ENCODE results near the gene RPL22L1. TPM values are rescaled to one million over a fixed set of nuclear protein-coding genes. Genes with fewer than 3 reads are reported as not detected.
"Not testable (repeated sequence)": the region's sequence is repeated elsewhere in the genome, so short reads cannot be mapped to it uniquely, and the experiment has no call there.

The RPL22L1 gene
- total and polyA plus RNA-seq, 12 donors = 22.1 to 143 (median 58.4) TPM

- Histone ChIP-seq H3K36me3 (replicated peaks in 1 of 2) (no peaks in the 10 kb centered on the region), H3K4me3 (no peak overlapping the region), H3K27me3 (no peaks in the 10 kb centered on the region), H3K27ac (no peak overlapping the region), H3K4me1 (replicated peaks in 1 of 2) (no peaks in the 10 kb centered on the region), H3K9me3 (replicated peaks in 1 of 3) (no peaks in the 10 kb centered on the region)
- WGBS, 4 donors = 97 to 98% (median 98%) methylated on average over 8 of the region's 8 CpGs
- no peak for DNase-seq
- intact Hi-C loops (cut with DNase I) = no loop called here
- TF ChIP-seq POLR2A (IDR thresholded peaks at IDR 0.05) (no peak), CTCF (IDR thresholded peaks at IDR 0.05) (no peak)
Measured at GRCh38 chr3:170893895-170894294, 23.9 kb upstream of the RPL22L1 start.

- Histone ChIP-seq H3K9me3 (replicated peaks in 1 of 3) (no peaks in the 10 kb centered on the region), H3K27ac (no peak overlapping the region), H3K4me3 (no peak overlapping the region), H3K36me3 (replicated peaks in 1 of 2) (no peaks in the 10 kb centered on the region), H3K4me1 (replicated peaks in 1 of 2) (no peaks in the 10 kb centered on the region), H3K27me3 (peaks cover 8% of the 10 kb centered on the region)
- DNase-seq = no peak
- 59 to 89% (median 82%) methylated on average over 1 of the region's 1 CpG for WGBS, 4 donors
- intact Hi-C loops (cut with DNase I) = no loop called here
- TF ChIP-seq POLR2A (IDR thresholded peaks at IDR 0.05) (no peak), CTCF (IDR thresholded peaks at IDR 0.05) (no peak)
Measured at GRCh38 chr3:170889630-170890029, 19.6 kb upstream of the RPL22L1 start.

GRCh38 chr3:170889132-170889531, 19.1 kb upstream of the RPL22L1 start:
- peaks cover 11% of the 10 kb centered on the region for H3K27me3 ChIP-seq
- TF ChIP-seq POLR2A (IDR thresholded peaks at IDR 0.05) = no peak
- no peak for TF ChIP-seq CTCF (IDR thresholded peaks at IDR 0.05)
- no peaks in the 10 kb centered on the region for H3K36me3 ChIP-seq (replicated peaks in 1 of 2)
- H3K4me1 ChIP-seq (replicated peaks in 1 of 2) = no peaks in the 10 kb centered on the region
- H3K9me3 ChIP-seq (replicated peaks in 1 of 3) = no peaks in the 10 kb centered on the region
- no peak overlapping the region for H3K27ac ChIP-seq
- intact Hi-C loops (cut with DNase I) = no loop called here
- H3K4me3 ChIP-seq = no peak overlapping the region
- DNase-seq = no peak

GRCh38 chr3:170884109-170884930, 14.3 kb upstream of the RPL22L1 start:
- 90 to 96% (median 93%) methylated on average over 20 of the region's 24 CpGs for WGBS, 4 donors
- H3K36me3 ChIP-seq (replicated peaks in 1 of 2); H3K27ac ChIP-seq; DNase-seq; H3K4me3 ChIP-seq; H3K4me1 ChIP-seq (replicated peaks in 1 of 2); H3K9me3 ChIP-seq (replicated peaks in 1 of 3); intact Hi-C loops (cut with DNase I): not testable (repeated sequence)
- peaks cover 11% of the 10 kb centered on the region for H3K27me3 ChIP-seq

- H3K27ac ChIP-seq; H3K4me3 ChIP-seq; H3K27me3 ChIP-seq; intact Hi-C loops (cut with DNase I); H3K4me1 ChIP-seq (replicated peaks in 1 of 2); DNase-seq; H3K9me3 ChIP-seq (replicated peaks in 1 of 3); H3K36me3 ChIP-seq (replicated peaks in 1 of 2): not testable (repeated sequence)
- 76 to 95% (median 80%) methylated on average over 1 to 3 of the region's 5 CpGs for WGBS, 4 donors
Measured at GRCh38 chr3:170878688-170879087, 8.7 kb upstream of the RPL22L1 start.

GRCh38 chr3:170877311-170877710, 7.3 kb upstream of the RPL22L1 start:
- H3K27ac ChIP-seq; H3K36me3 ChIP-seq (replicated peaks in 1 of 2); H3K27me3 ChIP-seq; H3K4me3 ChIP-seq; intact Hi-C loops (cut with DNase I); DNase-seq; H3K9me3 ChIP-seq (replicated peaks in 1 of 3); H3K4me1 ChIP-seq (replicated peaks in 1 of 2): not testable (repeated sequence)
- WGBS, 4 donors = 82 to 93% (median 89%) methylated on average over 6 of the region's 6 CpGs

Data from adrenal gland (tissue), 12 donors.